IMR-90 (cell line): Measurements from ENCODE around the gene HCN3. TPM values are rescaled to one million over a fixed set of nuclear protein-coding genes. Genes with fewer than 3 reads are reported as not detected.

Experiments used
- ATAC-seq: fragments of 200-7000 bp; cut with Tn5 transposase; 2 replicates; pipeline ENCODE4 v1.9.1; 2020; ENCODE audit warnings: low read depth, mild to moderate bottlenecking, moderate library complexity
- BruUV-seq: library from RNA; stranded (reverse); fragments of 400-500 nt; replicated peaks from 2 replicates; lab custom pipeline; 2021; lab: Mats Ljungman, UMichigan
- CTCF ChIA-PET: fragments of 300-600 bp; formaldehyde crosslinking; extraction: SDS; loops from one replicate; lab custom pipeline; 2021; ENCODE audit warnings: antibody characterized with exemption; lab: Yijun Ruan, JAX
- POLR2A ChIA-PET: fragments of 300-600 bp; sonication (Branson Sonifier 250); formaldehyde crosslinking; loops from one replicate; lab custom pipeline; 2022; ENCODE audit warnings: antibody characterized with exemption; ENCODE audit not compliant: unreplicated experiment; lab: Charles Lee
- DNase-seq: peaks from one replicate; pipeline ENCODE4 v3.0.0; 2013
- H2AFZ ChIP-seq: replicated peaks from 2 replicates; pipeline ENCODE3; 2013; ENCODE audit warnings: low read length, mild to moderate bottlenecking; ENCODE audit not compliant: poor library complexity
- H2AK5ac ChIP-seq: 2 replicates; pipeline ENCODE4 v1.6.1; 2013; ENCODE audit warnings: low read depth, low read length, inconsistent platforms
- H2AK9ac ChIP-seq: replicated peaks from 2 replicates; pipeline ENCODE3; 2013; ENCODE audit warnings: mild to moderate bottlenecking, low read depth, low read length, moderate library complexity; ENCODE audit not compliant: poor library complexity
- H2BK120ac ChIP-seq: 2 replicates; pipeline ENCODE4 v1.6.1; 2013; ENCODE audit warnings: low read depth, low read length, inconsistent platforms
- H2BK15ac ChIP-seq: 3 replicates; pipeline ENCODE4 v1.6.1; 2013; ENCODE audit warnings: low read depth, low read length, inconsistent platforms
- H2BK20ac ChIP-seq: 2 replicates; pipeline ENCODE4 v1.6.1; 2013; ENCODE audit warnings: low read depth, mild to moderate bottlenecking, inconsistent platforms, low read length, moderate library complexity
- H2BK5ac ChIP-seq: 2 replicates; pipeline ENCODE4 v1.6.1; 2013; ENCODE audit warnings: mild to moderate bottlenecking, low read depth, low read length, inconsistent platforms; ENCODE audit not compliant: poor library complexity, severe bottlenecking
- H3K14ac ChIP-seq: replicated peaks from 2 replicates; pipeline ENCODE4 v1.6.1; 2013; ENCODE audit warnings: low read depth, low read length, inconsistent platforms
- H3K18ac ChIP-seq: 2 replicates; pipeline ENCODE4 v1.6.1; 2013; ENCODE audit warnings: low read depth, low read length, control low read depth
- H3K23ac ChIP-seq: 2 replicates; pipeline ENCODE4 v1.6.1; 2013; ENCODE audit warnings: low read depth, low read length, inconsistent platforms
- H3K27ac ChIP-seq: 2 replicates; pipeline ENCODE4 v1.5.1; 2013; ENCODE audit warnings: mild to moderate bottlenecking, control low read depth, low read length; ENCODE audit not compliant: insufficient read depth
- H3K27me3 ChIP-seq: 2 replicates; pipeline ENCODE4 v1.6.1; 2013; ENCODE audit warnings: low read length; ENCODE audit not compliant: control insufficient read depth, insufficient read depth
- H3K36me3 ChIP-seq: 2 replicates; pipeline ENCODE4 v1.6.1; 2013; ENCODE audit warnings: low read length, mixed read lengths; ENCODE audit not compliant: control insufficient read depth, insufficient read depth
- H3K4ac ChIP-seq: 2 replicates; pipeline ENCODE4 v1.6.1; 2013; ENCODE audit warnings: low read depth, low read length, inconsistent platforms
- H3K4me1 ChIP-seq: 2 replicates; pipeline ENCODE4 v1.6.1; 2013; ENCODE audit warnings: low read length, mixed read lengths; ENCODE audit not compliant: control insufficient read depth, insufficient read depth
- H3K4me2 ChIP-seq: 2 replicates; pipeline ENCODE4 v1.6.1; 2013; ENCODE audit warnings: low read depth, mild to moderate bottlenecking, control low read depth, low read length, moderate library complexity
- H3K4me3 ChIP-seq: 2 replicates; pipeline ENCODE4 v1.5.1; 2013; ENCODE audit warnings: low read depth, mild to moderate bottlenecking, control low read depth, low read length, moderate library complexity; ENCODE audit not compliant: insufficient read depth
- H3K56ac ChIP-seq: 2 replicates; pipeline ENCODE4 v1.6.1; 2013; ENCODE audit warnings: low read length, inconsistent platforms; ENCODE audit not compliant: insufficient read depth; ENCODE audit errors: extremely low read depth
- H3K79me1 ChIP-seq, 2 experiments: 2 replicates each; pipeline ENCODE4 v1.6.1; 2013; ENCODE audit warnings: low read length in 2 of 2, inconsistent platforms in 1 of 2, low read depth in 1 of 2
- H3K9ac ChIP-seq: 2 replicates; pipeline ENCODE4 v1.6.1; 2013; ENCODE audit warnings: low read depth, low read length, control low read depth
- H3K9me1 ChIP-seq: 2 replicates; pipeline ENCODE4 v1.6.1; 2013; ENCODE audit warnings: low read length, inconsistent platforms; ENCODE audit not compliant: insufficient read depth
- H3K9me3 ChIP-seq: 2 replicates; pipeline ENCODE4 v1.6.1; 2013; ENCODE audit warnings: low read length; ENCODE audit not compliant: control insufficient read depth, insufficient read depth
- H4K20me1 ChIP-seq: 2 replicates; pipeline ENCODE4 v1.6.1; 2013; ENCODE audit warnings: low read length, inconsistent platforms; ENCODE audit not compliant: insufficient read depth
- H4K5ac ChIP-seq: 2 replicates; pipeline ENCODE4 v1.6.1; 2013; ENCODE audit warnings: mild to moderate bottlenecking, low read depth, low read length, control low read depth
- H4K8ac ChIP-seq, 2 experiments: 2 replicates each; pipeline ENCODE4 v1.6.1; 2013; ENCODE audit warnings: low read depth in 2 of 2, low read length in 2 of 2, control low read depth in 1 of 2, inconsistent platforms in 1 of 2
- H4K91ac ChIP-seq: 2 replicates; pipeline ENCODE4 v1.6.1; 2013; ENCODE audit warnings: low read depth, low read length, inconsistent platforms; ENCODE audit not compliant: insufficient read depth
- BHLHE40 ChIP-seq: fragments of 150-350 bp; IDR thresholded peaks from 2 replicates; pipeline ENCODE4 v1.6.1; 2016; ENCODE audit warnings: mild to moderate bottlenecking, low read depth, low read length
- CEBPB ChIP-seq: IDR thresholded peaks from 2 replicates; pipeline ENCODE4 v1.6.1; 2012; ENCODE audit warnings: low read depth, low read length, improper control_type of control experiment
- CHD1 ChIP-seq: IDR thresholded peaks from 2 replicates; pipeline ENCODE4 v1.6.1; 2012; ENCODE audit warnings: low read depth, low read length, improper control_type of control experiment
- ELK1 ChIP-seq: fragments of 150-350 bp; IDR thresholded peaks from 2 replicates; pipeline ENCODE4 v1.6.1; 2016; ENCODE audit warnings: low read depth, mild to moderate bottlenecking, low read length, moderate library complexity, borderline replicate concordance
- FOS ChIP-seq: fragments of 150-350 bp; IDR thresholded peaks from 2 replicates; pipeline ENCODE4 v1.6.1; 2016; ENCODE audit warnings: low read depth, low read length
- MAFK ChIP-seq: IDR thresholded peaks from 2 replicates; pipeline ENCODE4 v1.6.1; 2012; ENCODE audit warnings: low read depth, low read length, improper control_type of control experiment
- MXI1 ChIP-seq: IDR thresholded peaks from 2 replicates; pipeline ENCODE4 v1.6.1; 2012; ENCODE audit warnings: low read depth, mild to moderate bottlenecking, low read length, moderate library complexity, borderline replicate concordance
- NFE2L2 ChIP-seq: fragments of 150-350 bp; IDR thresholded peaks from 2 replicates; pipeline ENCODE4 v1.6.1; 2016; ENCODE audit warnings: low read depth, mild to moderate bottlenecking, low read length
- POLR2A ChIP-seq: IDR thresholded peaks from 2 replicates; pipeline ENCODE4 v1.6.1; 2012; ENCODE audit warnings: mild to moderate bottlenecking, low read depth, low read length
- RAD21 ChIP-seq: IDR thresholded peaks from 2 replicates; pipeline ENCODE4 v1.6.1; 2012; ENCODE audit warnings: low read length, improper control_type of control experiment
- RCOR1 ChIP-seq: IDR thresholded peaks from 2 replicates; pipeline ENCODE4 v1.6.1; 2012; ENCODE audit warnings: mild to moderate bottlenecking, low read length, improper control_type of control experiment; ENCODE audit not compliant: insufficient replicate concordance
- RFX5 ChIP-seq: IDR thresholded peaks from 2 replicates; pipeline ENCODE4 v1.8.0; 2012; ENCODE audit warnings: low read depth, mild to moderate bottlenecking, low read length, moderate library complexity
- SMC3 ChIP-seq: fragments of 150-350 bp; IDR thresholded peaks from 2 replicates; pipeline ENCODE4 v1.6.1; 2016; ENCODE audit warnings: low read depth, mild to moderate bottlenecking, antibody characterized with exemption, low read length, moderate library complexity
- USF2 ChIP-seq: fragments of 150-350 bp; IDR thresholded peaks from 2 replicates; pipeline ENCODE4 v1.6.1; 2017; ENCODE audit warnings: mild to moderate bottlenecking, antibody characterized with exemption, low read length, low read depth
- WGBS, 2 experiments: methylation state at CpG; one replicate each; pipeline versions ENCODE4 v1.1.5 to v1.1.7; 2013; ENCODE audit warnings: missing lambda C conversion rate in 2 of 2; ENCODE audit not compliant: insufficient read length in 1 of 2; ENCODE audit errors: extremely low coverage in 2 of 2; 5-methylcytosine and 5-hydroxymethylcytosine counted together
- dilution Hi-C: fragments of 300-500 bp; cut with HindIII; formaldehyde crosslinking; loops from one replicate; pipeline ENCODE4 v1.14.3; 2018; ENCODE audit warnings: low sequenced_read_pairs; ENCODE audit not compliant: unreplicated experiment
- in situ Hi-C: fragments of 300-500 bp; cut with MboI; formaldehyde crosslinking; loops from 3 replicates; pipeline ENCODE4 v1.14.3; 2019; ENCODE audit warnings: low sequenced_read_pairs, inconsistent platforms, mixed read lengths
- intact Hi-C: fragments of 100-400 bp; cut with micrococcal nuclease; formaldehyde crosslinking; loops from 2 replicates; pipeline ENCODE4 v1.10.0; 2022
- polyA plus RNA-seq, 3 experiments: library from polyadenylated mRNA; depleted of rRNA; stranded (reverse); fragments of >200 nt; gene quantifications; 2 replicates each; pipeline ENCODE4 v1.2.3, GENCODE V29; 2012; ENCODE audit warnings: low replicate concordance in 1 of 3
- total RNA-seq: library from RNA; depleted of rRNA; stranded (reverse); fragments of >200 nt; gene quantifications from 2 replicates; pipeline ENCODE4 v1.2.3, GENCODE V29; 2012

The HCN3 gene
- total and polyA plus RNA-seq, 2 of the 4 experiments (the other 2 are of a cell fraction): 0.36 to 2.7 TPM

- Histone ChIP-seq H2BK120ac (no peak overlapping the region), H2AFZ (peak overlapping the region; percentile 98), H3K9me1 (peaks cover 15% of the 10 kb centered on the region; the same call in 1 of the 2 replicates), H3K4me1 (peaks cover 18% of the 10 kb centered on the region; the same call in 1 of the 2 replicates), H4K5ac (0 out of 2 replicates have a peak overlapping the region, but pooled peaks have one; percentile 11), H3K23ac (peak overlapping the region; percentile 84; the same call in 1 of the 2 replicates), H2AK5ac (peak overlapping the region; percentile 58), H3K27ac (peak overlapping the region; percentile 78), H3K4ac (peak overlapping the region; percentile 60), H2AK9ac (peak overlapping the region; percentile 86), H2BK15ac (0 out of 3 replicates have a peak overlapping the region, but pooled peaks have one; percentile 38), H4K91ac (peak overlapping the region; percentile 51), H3K4me2 (peak overlapping the region; percentile 95), H3K4me3 (peak overlapping the region; percentile 58), H2BK5ac (peak overlapping the region; percentile 72), H3K14ac (peak overlapping the region; percentile 69), H3K36me3 (peaks cover 19% of the 10 kb centered on the region), H2BK20ac (no peak overlapping the region), H4K8ac (peak overlapping the region; percentile 49 to 54; a peak in 3 of 4 replicates), H3K18ac (peak overlapping the region; percentile 16; the same call in 1 of the 2 replicates), H3K27me3 (no peaks in the 10 kb centered on the region), H3K56ac (peak overlapping the region; percentile 60), H3K79me1 (peaks cover 11 to 58% of the 10 kb centered on the region in 2 experiments), H4K20me1 (peaks cover 25% of the 10 kb centered on the region), H3K9me3 (no peaks in the 10 kb centered on the region), H3K9ac (peak overlapping the region; percentile 75)
- no peak for ATAC-seq
- DNase-seq: peak; percentile 40
- dilution Hi-C loops: no loop called here
- ChIA-PET POLR2A (no interaction called here), CTCF (interaction anchor here (0.6 to 1.6 kb wide), 3 partner anchors 13 to 383 kb away, joined by 4 to 5 read pairs (median 5); no protein-coding TSS in a partner anchor)
- 10% methylated on average over 30 of the region's 59 CpGs; no CpG with 5 or more reads in 1 of the 2 experiments for WGBS, 2 experiments
- in situ Hi-C loops: no loop called here
- BruUV-seq: no TSS peak
- intact Hi-C loops: loop anchor here (5.0 to 10.0 kb wide), 3 partner anchors 120 to 322 kb away; partner anchors contain the start of genes MTX1 and THBS3
- TF ChIP-seq RAD21 (peak; percentile 24; the same call in 1 of the 2 replicates), CEBPB (no peak), SMC3 (peak; percentile 31; the same call in 1 of the 2 replicates), BHLHE40 (no peak), NFE2L2 (no peak), MAFK (no peak), CHD1 (no peak), FOS (no peak), USF2 (no peak), POLR2A (no peak), MXI1 (peak; percentile 10; the same call in 1 of the 2 replicates), RFX5 (no peak), ELK1 (no peak), RCOR1 (no peak)
Observed at GRCh38 chr1:155324717-155325602, 47.7 kb downstream of the HCN3 start.
